HG02943 (cell line): ENCODE results near the gene LYZL1.
"Not testable (repeated sequence)": the region's sequence is repeated elsewhere in the genome, so short reads cannot be mapped to it uniquely, and the experiment has no call there.

Source experiments
- ATAC-seq: cut with Tn5 transposase; IDR thresholded peaks from one replicate; pipeline ENCODE4 v1.9.1; 2021; ENCODE audit warnings: mild to moderate bottlenecking, low read depth, moderate library complexity; ENCODE audit not compliant: unreplicated experiment

The LYZL1 gene

GRCh38 chr10:29259498-29259897 is 29.4 kb upstream of the LYZL1 start:
- no peak for ATAC-seq

GRCh38 chr10:29263506-29263905 is 25.4 kb upstream of the LYZL1 start:
- no peak for ATAC-seq

GRCh38 chr10:29265210-29265768 is 23.6 kb upstream of the LYZL1 start:
- ATAC-seq, result no peak

GRCh38 chr10:29266641-29267040 is 22.2 kb upstream of the LYZL1 start:
- ATAC-seq, result no peak

- no peak for ATAC-seq
These were observed 20.9 kb upstream of the LYZL1 start for GRCh38 chr10:29268011-29268410.

GRCh38 chr10:29269486-29269885 is 19.4 kb upstream of the LYZL1 start:
- ATAC-seq, result no peak

- no peak for ATAC-seq
These were observed 18.0 kb upstream of the LYZL1 start for GRCh38 chr10:29270883-29271282.

- ATAC-seq, result no peak
These were observed 17.0 kb upstream of the LYZL1 start for GRCh38 chr10:29271877-29272276.

GRCh38 chr10:29273478-29273877 is 15.4 kb upstream of the LYZL1 start:
- ATAC-seq, result no peak

GRCh38 chr10:29276251-29276850 is 12.5 kb upstream of the LYZL1 start:
- ATAC-seq, result no peak

GRCh38 chr10:29277296-29277695 is 11.6 kb upstream of the LYZL1 start:
- no peak for ATAC-seq

GRCh38 chr10:29279779-29280487 is 8.9 kb upstream of the LYZL1 start:
- ATAC-seq, result no peak

GRCh38 chr10:29280488-29280840 is 8.4 kb upstream of the LYZL1 start:
- ATAC-seq, result no peak

GRCh38 chr10:29285624-29286051 is 3.2 kb upstream of the LYZL1 start:
- ATAC-seq, result no peak

GRCh38 chr10:29287635-29288034 is 1.2 kb upstream of the LYZL1 start:
- ATAC-seq, result no peak

- ATAC-seq, result not testable (repeated sequence)
These were observed 2.7 kb downstream of the LYZL1 start for GRCh38 chr10:29291561-29291960.

- ATAC-seq, result not testable (repeated sequence)
These were observed 3.5 kb downstream of the LYZL1 start for GRCh38 chr10:29292406-29292805.

- ATAC-seq, result no peak
These were observed 6.9 kb downstream of the LYZL1 start for GRCh38 chr10:29295813-29296212.

- no peak for ATAC-seq
These were observed 8.8 kb downstream of the LYZL1 start for GRCh38 chr10:29297678-29298077.

- no peak for ATAC-seq
These were observed 12.6 kb downstream of the LYZL1 start for GRCh38 chr10:29301359-29301910.

GRCh38 chr10:29302499-29302898 is 13.6 kb downstream of the LYZL1 start:
- ATAC-seq, result no peak
